Activated B cell treated with CpG ODN at 0.5 μM for 24 hours (primary cell): Measurements from ENCODE around the gene PTPRT. TPM values are rescaled to one million over a fixed set of nuclear protein-coding genes. Genes with fewer than 3 reads are reported as not detected.

Source experiments
- ATAC-seq: fragments of 200-7000 bp; cut with Tn5 transposase; one replicate; pipeline ENCODE4 v1.10.0; 2021; ENCODE audit warnings: low read depth, mild to moderate bottlenecking, moderate library complexity
- CTCF ChIA-PET: fragments of 350-600 bp; sonication (Branson Sonifier 250); formaldehyde crosslinking; loops from one replicate; lab custom pipeline; 2021; ENCODE audit warnings: antibody characterized with exemption; lab: Charles Lee
- POLR2A ChIA-PET: fragments of 350-600 bp; sonication (Branson Sonifier 250); formaldehyde crosslinking; loops from one replicate; lab custom pipeline; 2021; ENCODE audit warnings: antibody characterized with exemption; lab: Charles Lee
- DNase-seq: peaks from one replicate; pipeline ENCODE4 v3.0.0; 2022
- H3K27ac Mint-ChIP-seq: one replicate; pipeline ENCODE4 v1.8.0; 2020; ENCODE audit warnings: mixed read lengths
- H3K27me3 Mint-ChIP-seq: one replicate; pipeline ENCODE4 v1.8.0; 2021; ENCODE audit warnings: mixed read lengths
- H3K36me3 Mint-ChIP-seq: one replicate; pipeline ENCODE4 v1.8.0; 2021; ENCODE audit warnings: low read depth, mixed read lengths
- H3K4me1 Mint-ChIP-seq: one replicate; pipeline ENCODE4 v1.8.0; 2021; ENCODE audit warnings: mixed read lengths
- H3K4me3 Mint-ChIP-seq: one replicate; pipeline ENCODE4 v1.8.0; 2020; ENCODE audit warnings: mild to moderate bottlenecking, mixed read lengths
- H3K9me3 Mint-ChIP-seq: one replicate; pipeline ENCODE4 v1.8.0; 2020; ENCODE audit warnings: mixed read lengths
- intact Hi-C: fragments of 100-400 bp; cut with micrococcal nuclease; formaldehyde crosslinking; loops from one replicate; pipeline ENCODE4 v1.15.1; 2024
- total RNA-seq: library from RNA; stranded (reverse); gene quantifications from 2 replicates; pipeline ENCODE4 v1.2.3, GENCODE V29; 2022
- TF ChIP-seq, protein P1 (sequence below): fragments of 200-600 bp; IDR thresholded peaks from one replicate; pipeline ENCODE4 v1.8.0; 2022; ENCODE audit warnings: antibody characterized with exemption, mild to moderate bottlenecking

Gene PTPRT
- total RNA-seq, 1 donor from 2014 or later, result not detected

DNA sequence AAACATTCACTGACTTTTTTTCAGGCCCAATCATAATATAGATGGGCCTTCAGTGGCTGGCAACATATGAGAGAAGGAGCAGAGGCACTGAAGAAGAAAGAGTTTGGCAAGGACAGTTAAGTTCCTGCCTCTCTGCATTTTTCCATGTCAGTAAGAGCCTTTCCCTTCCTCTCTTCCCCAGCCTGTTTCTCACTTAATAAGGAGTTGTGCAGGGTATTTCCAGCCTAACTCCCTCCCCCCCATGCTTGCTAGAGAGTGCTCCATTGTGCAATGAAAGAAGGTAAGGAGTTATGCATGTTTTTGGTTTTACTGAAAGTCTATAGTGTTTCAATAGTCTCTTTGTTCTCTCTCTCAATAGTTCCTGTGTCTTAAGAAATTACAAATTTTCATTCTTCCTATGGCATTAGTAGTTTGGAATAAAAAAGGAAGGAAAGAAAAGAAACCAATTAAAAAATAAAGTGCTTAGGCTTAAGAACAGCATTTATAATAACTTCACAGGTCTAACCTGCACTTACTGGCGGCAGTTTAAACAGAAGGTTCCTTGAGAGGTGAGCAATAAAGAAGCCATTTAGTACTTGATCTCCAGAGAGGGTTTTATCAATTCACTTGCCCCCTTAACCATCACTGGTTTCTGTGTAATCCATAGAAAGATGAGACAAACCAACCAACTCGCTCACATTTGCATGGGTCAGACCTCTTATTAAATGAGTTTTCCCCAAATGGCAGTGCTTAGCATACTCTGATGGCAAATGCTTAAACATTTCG, 251.1 kb downstream of the PTPRT start:
- H3K4me1 Mint-ChIP-seq, result no peaks in the 10 kb centered on the region
- H3K27me3 Mint-ChIP-seq, result no peaks in the 10 kb centered on the region
- ChIA-PET CTCF (no interaction called here), POLR2A (no interaction called here)
- no peaks in the 10 kb centered on the region for H3K36me3 Mint-ChIP-seq
- intact Hi-C loops, result no loop called here
- DNase-seq (no peak), ATAC-seq (no peak)
- H3K9me3 Mint-ChIP-seq, result peaks cover 2% of the 10 kb centered on the region
- no peak overlapping the region for H3K27ac Mint-ChIP-seq
- no peak overlapping the region for H3K4me3 Mint-ChIP-seq
- TF ChIP-seq, protein P1, sequence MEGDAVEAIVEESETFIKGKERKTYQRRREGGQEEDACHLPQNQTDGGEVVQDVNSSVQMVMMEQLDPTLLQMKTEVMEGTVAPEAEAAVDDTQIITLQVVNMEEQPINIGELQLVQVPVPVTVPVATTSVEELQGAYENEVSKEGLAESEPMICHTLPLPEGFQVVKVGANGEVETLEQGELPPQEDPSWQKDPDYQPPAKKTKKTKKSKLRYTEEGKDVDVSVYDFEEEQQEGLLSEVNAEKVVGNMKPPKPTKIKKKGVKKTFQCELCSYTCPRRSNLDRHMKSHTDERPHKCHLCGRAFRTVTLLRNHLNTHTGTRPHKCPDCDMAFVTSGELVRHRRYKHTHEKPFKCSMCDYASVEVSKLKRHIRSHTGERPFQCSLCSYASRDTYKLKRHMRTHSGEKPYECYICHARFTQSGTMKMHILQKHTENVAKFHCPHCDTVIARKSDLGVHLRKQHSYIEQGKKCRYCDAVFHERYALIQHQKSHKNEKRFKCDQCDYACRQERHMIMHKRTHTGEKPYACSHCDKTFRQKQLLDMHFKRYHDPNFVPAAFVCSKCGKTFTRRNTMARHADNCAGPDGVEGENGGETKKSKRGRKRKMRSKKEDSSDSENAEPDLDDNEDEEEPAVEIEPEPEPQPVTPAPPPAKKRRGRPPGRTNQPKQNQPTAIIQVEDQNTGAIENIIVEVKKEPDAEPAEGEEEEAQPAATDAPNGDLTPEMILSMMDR, result no peak

DNA sequence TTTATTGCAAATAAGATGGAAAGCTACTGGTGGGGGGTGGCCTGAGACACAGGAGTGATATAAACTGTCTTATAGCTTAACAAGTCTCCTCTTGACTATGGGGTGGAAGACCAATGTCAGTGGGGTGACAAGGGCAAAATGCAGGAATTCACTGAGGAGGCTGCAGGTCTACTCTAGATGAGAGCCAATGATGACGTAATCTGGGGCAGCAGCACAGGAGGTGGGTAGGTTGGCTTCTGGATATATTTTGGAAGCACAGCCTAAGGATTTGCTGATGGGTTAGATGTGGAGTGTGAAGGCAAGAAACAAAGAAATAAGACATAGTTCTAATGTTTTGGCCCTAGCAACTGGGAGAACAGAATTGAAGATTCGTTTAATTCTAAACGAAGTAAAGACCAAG, 253.2 kb downstream of the PTPRT start:
- H3K27ac Mint-ChIP-seq, result no peak overlapping the region
- H3K27me3 Mint-ChIP-seq, result no peaks in the 10 kb centered on the region
- ChIA-PET POLR2A (no interaction called here), CTCF (no interaction called here)
- H3K36me3 Mint-ChIP-seq, result no peaks in the 10 kb centered on the region
- peaks cover 2% of the 10 kb centered on the region for H3K9me3 Mint-ChIP-seq
- intact Hi-C loops, result no loop called here
- ATAC-seq, result no peak
- DNase-seq, result no peak
- H3K4me3 Mint-ChIP-seq, result no peak overlapping the region
- H3K4me1 Mint-ChIP-seq, result no peaks in the 10 kb centered on the region
- TF ChIP-seq, protein P1, result no peak

DNA sequence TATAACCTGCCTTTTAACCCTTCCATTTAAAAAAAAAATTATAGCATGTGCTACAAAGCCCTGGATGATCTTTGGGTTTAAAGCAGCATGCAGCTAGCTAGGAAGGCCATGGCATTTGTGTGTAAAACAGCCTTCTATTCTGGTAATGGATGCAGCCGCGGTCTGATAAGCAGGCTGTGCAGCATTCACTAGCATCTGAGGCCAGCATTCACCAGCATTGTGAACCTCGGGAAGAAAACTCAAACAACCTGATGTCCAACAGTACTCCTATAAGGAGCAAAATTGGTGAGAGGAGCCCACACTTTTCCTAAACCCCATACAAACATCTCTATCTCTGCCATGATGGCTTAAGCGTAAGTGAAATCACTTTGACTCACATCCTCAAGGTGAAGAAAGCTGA, 265.5 kb downstream of the PTPRT start:
- Mint-ChIP-seq H3K4me3 (no peak overlapping the region), H3K27ac (no peak overlapping the region), H3K36me3 (no peaks in the 10 kb centered on the region), H3K27me3 (no peaks in the 10 kb centered on the region), H3K4me1 (no peaks in the 10 kb centered on the region), H3K9me3 (no peaks in the 10 kb centered on the region)
- intact Hi-C loops, result no loop called here
- CTCF ChIA-PET, result no interaction called here
- no peak for DNase-seq
- no peak for ATAC-seq
- TF ChIP-seq, protein P1, result no peak
- POLR2A ChIA-PET, result no interaction called here

DNA sequence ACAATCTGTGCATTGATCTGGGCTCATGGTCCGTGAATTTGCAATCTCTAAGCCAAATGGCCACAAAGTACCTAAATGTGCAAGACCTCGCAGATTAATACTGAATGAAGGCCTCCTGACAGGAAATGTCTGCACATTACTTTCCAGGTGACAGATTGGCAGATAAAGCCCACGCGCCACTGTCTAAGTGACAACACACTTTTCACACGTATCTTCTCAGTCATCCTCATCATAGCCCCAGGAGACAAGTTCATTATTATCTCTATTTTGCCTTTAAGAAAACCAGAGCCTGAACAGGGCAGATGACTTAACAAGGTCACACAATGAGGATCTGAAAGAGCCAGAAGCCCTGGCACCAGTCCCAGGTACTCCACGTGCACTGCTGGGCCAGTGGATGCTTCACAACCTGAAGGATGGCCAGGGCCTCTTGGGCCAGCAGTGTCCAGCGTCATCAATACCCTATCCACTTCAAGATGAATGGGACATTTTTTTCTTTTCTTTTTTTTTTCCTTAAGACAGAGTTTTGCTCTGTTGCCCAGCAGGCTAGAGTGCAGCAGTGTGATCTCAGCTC, 266.3 kb downstream of the PTPRT start:
- no peak for ATAC-seq
- TF ChIP-seq, protein P1, result no peak
- Mint-ChIP-seq H3K36me3 (no peaks in the 10 kb centered on the region), H3K4me3 (no peak overlapping the region), H3K27ac (no peak overlapping the region), H3K4me1 (no peaks in the 10 kb centered on the region), H3K27me3 (no peaks in the 10 kb centered on the region), H3K9me3 (peaks cover 2% of the 10 kb centered on the region)
- CTCF ChIA-PET, result no interaction called here
- DNase-seq, result no peak
- POLR2A ChIA-PET, result no interaction called here
- intact Hi-C loops, result no loop called here

DNA sequence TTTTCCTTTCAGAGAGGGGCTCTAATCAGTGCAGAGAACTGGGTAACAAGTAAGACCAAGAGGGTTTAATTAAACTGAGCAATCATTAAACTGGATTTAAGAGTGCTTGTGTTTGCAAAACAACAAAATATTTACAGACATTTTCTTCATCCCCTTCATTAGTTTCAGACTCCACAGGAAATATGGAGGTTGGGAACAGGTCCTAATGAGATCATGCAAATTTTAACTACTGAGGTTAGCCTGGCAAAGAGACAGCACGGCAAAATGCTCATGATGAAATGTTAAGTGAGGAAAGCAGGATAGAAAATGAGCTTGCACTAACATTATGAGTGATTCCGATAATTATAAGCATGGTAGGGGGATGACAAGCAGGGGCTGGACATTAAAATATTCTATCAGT, 268.9 kb downstream of the PTPRT start:
- Mint-ChIP-seq H3K4me3 (no peak overlapping the region), H3K27me3 (no peaks in the 10 kb centered on the region), H3K4me1 (no peaks in the 10 kb centered on the region), H3K27ac (no peak overlapping the region), H3K9me3 (peaks cover 4% of the 10 kb centered on the region), H3K36me3 (no peaks in the 10 kb centered on the region)
- POLR2A ChIA-PET, result no interaction called here
- ATAC-seq (no peak), DNase-seq (no peak)
- CTCF ChIA-PET, result interaction anchor here (0.6 kb wide), 1 partner anchor 9 kb away, joined by 3 read pairs; no protein-coding TSS in a partner anchor
- TF ChIP-seq, protein P1, result no peak
- intact Hi-C loops, result no loop called here
